ENCODE data around the gene DLG2.
"Not testable (repeated sequence)": the region's sequence is repeated elsewhere in the genome, so short reads cannot be mapped to it uniquely, and the experiment has no call there.

Gene DLG2

DNA sequence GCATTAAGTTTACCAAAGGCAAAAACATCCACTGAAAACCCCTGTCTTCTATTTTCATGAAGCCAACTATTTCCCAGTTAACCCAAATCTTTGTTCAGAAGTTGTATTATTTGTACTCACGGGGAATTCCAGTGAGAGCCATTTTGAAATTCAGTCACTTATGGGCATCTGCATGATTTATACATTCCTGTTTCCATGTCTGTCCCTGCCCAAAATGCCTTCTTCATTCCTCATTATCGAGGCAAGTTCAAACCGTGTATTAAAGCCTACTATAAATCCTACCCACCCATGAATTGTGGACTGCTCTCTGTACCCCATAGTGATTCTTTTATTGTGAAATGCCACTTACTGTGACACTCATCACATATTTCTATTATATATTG lies 772.7 kb downstream of the DLG2 start:
- H3K4me1 ChIP-seq (ENCODE audit: low read length): no peaks in the 10 kb centered on the region
- TF ChIP-seq EZH2phosphoT487 (IDR thresholded peaks at IDR 0.05; ENCODE audit: low read depth): no peak
- TF ChIP-seq, protein P1, sequence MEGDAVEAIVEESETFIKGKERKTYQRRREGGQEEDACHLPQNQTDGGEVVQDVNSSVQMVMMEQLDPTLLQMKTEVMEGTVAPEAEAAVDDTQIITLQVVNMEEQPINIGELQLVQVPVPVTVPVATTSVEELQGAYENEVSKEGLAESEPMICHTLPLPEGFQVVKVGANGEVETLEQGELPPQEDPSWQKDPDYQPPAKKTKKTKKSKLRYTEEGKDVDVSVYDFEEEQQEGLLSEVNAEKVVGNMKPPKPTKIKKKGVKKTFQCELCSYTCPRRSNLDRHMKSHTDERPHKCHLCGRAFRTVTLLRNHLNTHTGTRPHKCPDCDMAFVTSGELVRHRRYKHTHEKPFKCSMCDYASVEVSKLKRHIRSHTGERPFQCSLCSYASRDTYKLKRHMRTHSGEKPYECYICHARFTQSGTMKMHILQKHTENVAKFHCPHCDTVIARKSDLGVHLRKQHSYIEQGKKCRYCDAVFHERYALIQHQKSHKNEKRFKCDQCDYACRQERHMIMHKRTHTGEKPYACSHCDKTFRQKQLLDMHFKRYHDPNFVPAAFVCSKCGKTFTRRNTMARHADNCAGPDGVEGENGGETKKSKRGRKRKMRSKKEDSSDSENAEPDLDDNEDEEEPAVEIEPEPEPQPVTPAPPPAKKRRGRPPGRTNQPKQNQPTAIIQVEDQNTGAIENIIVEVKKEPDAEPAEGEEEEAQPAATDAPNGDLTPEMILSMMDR (IDR thresholded peaks at IDR 0.05; ENCODE audit: low read depth, low read length): no peak
- no peak overlapping the region for H3K27ac ChIP-seq (ENCODE audit: low read length)
- H3K79me2 ChIP-seq (ENCODE audit: low read length): no peaks in the 10 kb centered on the region
- H3K4me2 ChIP-seq (ENCODE audit: low read length): no peak overlapping the region
- no peak overlapping the region for H3K9ac ChIP-seq (ENCODE audit: low read length)
- no peak overlapping the region for H3K4me3 ChIP-seq (ENCODE audit: low read length)
- H3K27me3 ChIP-seq (ENCODE audit: low read depth, low read length): no peaks in the 10 kb centered on the region
- H3K9me3 ChIP-seq (ENCODE audit: insufficient read depth, low read length): no peaks in the 10 kb centered on the region
- H4K20me1 ChIP-seq (ENCODE audit: insufficient read depth, low read length): no peaks in the 10 kb centered on the region
- H3K36me3 ChIP-seq (replicated peaks; ENCODE audit: low read depth, low read length): no peaks in the 10 kb centered on the region
- H2AFZ ChIP-seq (ENCODE audit: low read depth, low read length): no peak overlapping the region

DNA sequence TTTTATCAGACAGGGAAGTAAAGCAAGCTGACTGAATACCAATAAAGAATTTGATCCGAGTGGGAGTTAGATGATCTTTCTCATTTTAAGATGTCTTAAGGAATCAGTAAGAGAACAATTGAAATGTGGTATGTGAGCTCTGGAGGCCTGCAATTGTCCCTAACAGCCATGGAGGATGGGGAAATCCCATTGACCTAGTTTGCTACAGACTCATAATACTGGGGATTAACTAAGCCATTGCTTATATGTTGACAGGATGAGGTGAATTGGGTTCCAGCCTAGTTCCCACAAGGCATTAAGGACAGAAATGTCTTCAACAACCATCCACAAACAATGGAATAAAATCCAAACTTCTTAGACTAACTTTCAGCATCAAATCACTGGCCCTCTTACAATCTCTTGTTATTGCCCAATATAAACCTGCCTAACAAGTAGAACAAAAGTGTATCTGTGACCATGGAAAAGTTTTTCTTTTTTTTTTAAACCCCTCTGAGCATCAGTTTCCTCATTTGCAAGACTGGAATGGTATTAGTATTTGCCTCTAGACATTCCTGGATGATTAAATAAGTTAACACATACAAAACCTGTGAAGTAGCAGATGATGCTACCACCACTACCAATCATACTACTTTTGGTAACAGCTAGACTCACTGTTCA lies 773.2 kb downstream of the DLG2 start:
- Histone ChIP-seq H3K4me1 (ENCODE audit: low read length) (no peaks in the 10 kb centered on the region), H3K36me3 (replicated peaks; ENCODE audit: low read depth, low read length) (no peaks in the 10 kb centered on the region), H2AFZ (ENCODE audit: low read depth, low read length) (no peak overlapping the region), H4K20me1 (ENCODE audit: insufficient read depth, low read length) (no peaks in the 10 kb centered on the region), H3K4me3 (ENCODE audit: low read length) (no peak overlapping the region), H3K79me2 (ENCODE audit: low read length) (no peaks in the 10 kb centered on the region), H3K4me2 (ENCODE audit: low read length) (no peak overlapping the region), H3K9ac (ENCODE audit: low read length) (no peak overlapping the region), H3K9me3 (ENCODE audit: insufficient read depth, low read length) (no peaks in the 10 kb centered on the region), H3K27me3 (ENCODE audit: low read depth, low read length) (no peaks in the 10 kb centered on the region), H3K27ac (ENCODE audit: low read length) (no peak overlapping the region)
- TF ChIP-seq EZH2phosphoT487 (IDR thresholded peaks at IDR 0.05; ENCODE audit: low read depth): no peak
- TF ChIP-seq, protein P1 (IDR thresholded peaks at IDR 0.05; ENCODE audit: low read depth, low read length): no peak

DNA sequence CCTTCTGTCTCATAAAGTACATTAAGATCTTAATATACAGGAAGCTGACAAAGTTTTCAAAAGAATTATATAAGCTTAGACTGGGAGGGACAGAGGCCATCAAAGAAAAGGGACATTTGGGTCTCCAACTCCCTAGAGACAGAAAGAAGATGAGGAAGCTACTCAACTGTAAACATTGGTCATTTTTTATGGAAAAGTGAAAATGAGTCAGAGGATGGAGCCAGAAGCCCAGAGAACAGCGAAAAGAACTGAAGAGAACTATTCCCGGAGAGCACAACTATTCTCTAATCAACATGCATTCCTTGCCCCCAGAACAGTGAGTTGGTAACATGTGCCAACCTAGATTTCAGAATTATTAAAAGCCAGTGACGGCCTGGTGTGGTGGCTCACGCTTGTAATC lies 779.3 kb downstream of the DLG2 start:
- Histone ChIP-seq H3K9me3 (ENCODE audit: insufficient read depth, low read length) (no peaks in the 10 kb centered on the region), H3K27ac (ENCODE audit: low read length) (no peak overlapping the region), H3K4me3 (ENCODE audit: low read length) (no peak overlapping the region), H4K20me1 (ENCODE audit: insufficient read depth, low read length) (no peaks in the 10 kb centered on the region), H3K27me3 (ENCODE audit: low read depth, low read length) (no peaks in the 10 kb centered on the region), H3K4me2 (ENCODE audit: low read length) (no peak overlapping the region), H3K4me1 (ENCODE audit: low read length) (no peaks in the 10 kb centered on the region), H2AFZ (ENCODE audit: low read depth, low read length) (no peak overlapping the region), H3K9ac (ENCODE audit: low read length) (no peak overlapping the region), H3K36me3 (replicated peaks; ENCODE audit: low read depth, low read length) (no peaks in the 10 kb centered on the region), H3K79me2 (ENCODE audit: low read length) (no peaks in the 10 kb centered on the region)
- no peak for TF ChIP-seq EZH2phosphoT487 (IDR thresholded peaks at IDR 0.05; ENCODE audit: low read depth)
- TF ChIP-seq, protein P1 (IDR thresholded peaks at IDR 0.05; ENCODE audit: low read depth, low read length): no peak

DNA sequence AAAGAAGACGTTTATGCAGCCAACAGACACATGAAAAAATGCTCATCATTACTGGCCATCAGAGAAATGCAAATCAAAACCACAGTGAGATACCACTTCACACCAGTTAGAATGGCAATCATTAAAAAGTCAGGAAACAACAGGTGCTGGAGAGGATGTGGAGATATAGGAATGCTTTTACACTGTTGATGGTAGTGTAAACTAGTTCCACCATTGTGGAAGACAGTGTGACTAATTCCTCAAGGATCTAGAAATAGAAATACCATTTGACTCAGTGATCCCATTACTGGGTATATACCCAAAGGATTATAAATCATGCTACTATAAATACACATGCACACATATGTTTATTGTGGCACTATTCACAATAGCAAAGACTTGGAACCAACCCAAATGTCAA lies 786.9 kb downstream of the DLG2 start:
- H3K27ac ChIP-seq (ENCODE audit: low read length); H3K9me3 ChIP-seq (ENCODE audit: insufficient read depth, low read length): not testable (repeated sequence)

More for the DNA sequence above, 786.9 kb downstream of the DLG2 start:
- H3K4me3 ChIP-seq (ENCODE audit: low read length); H2AFZ ChIP-seq (ENCODE audit: low read depth, low read length); H3K4me2 ChIP-seq (ENCODE audit: low read length); H3K79me2 ChIP-seq (ENCODE audit: low read length); H3K4me1 ChIP-seq (ENCODE audit: low read length); H3K9ac ChIP-seq (ENCODE audit: low read length); H4K20me1 ChIP-seq (ENCODE audit: insufficient read depth, low read length); H3K36me3 ChIP-seq (replicated peaks; ENCODE audit: low read depth, low read length); H3K27me3 ChIP-seq (ENCODE audit: low read depth, low read length): not testable (repeated sequence)
